GM23338 (cell line): ENCODE data around the gene RSL24D1. TPM values are rescaled to one million over a fixed set of nuclear protein-coding genes. Genes with fewer than 3 reads are reported as not detected.

Experiments
- ATAC-seq: fragments of 200-7000 bp; cut with Tn5 transposase; 3 replicates; pipeline ENCODE4 v1.9.1; 2020
- DNase-seq: peaks from one replicate; pipeline ENCODE4 v3.0.0-alpha.2; 2015; ENCODE audit warnings: low spot score
- H2AFZ ChIP-seq: fragments of 200-600 bp; sonication (generic); 2 replicates; pipeline ENCODE4 v1.8.0; 2016; ENCODE audit warnings: antibody characterized with exemption, mild to moderate bottlenecking, moderate library complexity
- H3F3A ChIP-seq: fragments of 200-600 bp; sonication (generic); replicated peaks from 2 replicates; pipeline ENCODE4 v1.8.0; 2017; ENCODE audit warnings: antibody characterized with exemption, mixed run types, low read depth
- H3K27ac ChIP-seq: fragments of 200-600 bp; sonication (generic); 2 replicates; pipeline ENCODE4 v1.6.1; 2016; ENCODE audit warnings: low read depth
- H3K27me3 ChIP-seq: fragments of 200-600 bp; sonication (generic); 2 replicates; pipeline ENCODE4 v1.8.0; 2016; ENCODE audit warnings: mild to moderate bottlenecking, mixed run types, moderate library complexity; ENCODE audit not compliant: insufficient read depth
- H3K36me3 ChIP-seq: fragments of 200-600 bp; sonication (generic); 2 replicates; pipeline ENCODE4 v1.8.0; 2016; ENCODE audit warnings: mild to moderate bottlenecking; ENCODE audit not compliant: insufficient read depth
- H3K4me1 ChIP-seq: fragments of 200-600 bp; sonication (generic); 2 replicates; pipeline ENCODE4 v1.8.0; 2016; ENCODE audit warnings: mild to moderate bottlenecking, moderate library complexity; ENCODE audit not compliant: insufficient read depth
- H3K4me2 ChIP-seq: fragments of 200-600 bp; sonication (generic); 2 replicates; pipeline ENCODE4 v1.7.1; 2017; ENCODE audit warnings: mixed run types
- H3K4me3 ChIP-seq: fragments of 200-600 bp; sonication (generic); 2 replicates; pipeline ENCODE4 v1.6.1; 2016; ENCODE audit warnings: mixed run types
- H3K79me2 ChIP-seq: fragments of 200-600 bp; sonication (generic); replicated peaks from 2 replicates; pipeline ENCODE4 v1.8.0; 2017; ENCODE audit warnings: mild to moderate bottlenecking; ENCODE audit not compliant: insufficient read depth
- H3K9me2 ChIP-seq: fragments of 200-600 bp; sonication (generic); 2 replicates; pipeline ENCODE4 v1.8.0; 2017; ENCODE audit not compliant: insufficient read depth
- H4K20me1 ChIP-seq: fragments of 200-600 bp; sonication (generic); replicated peaks from 2 replicates; pipeline ENCODE4 v1.8.0; 2017; ENCODE audit warnings: mild to moderate bottlenecking; ENCODE audit not compliant: insufficient read depth
- H3K27ac Mint-ChIP-seq: 2 replicates; pipeline ENCODE4 v1.8.0; 2020; ENCODE audit warnings: inconsistent platforms, mild to moderate bottlenecking, moderate library complexity, mixed read lengths
- H3K27me3 Mint-ChIP-seq: 3 replicates; pipeline ENCODE4 v1.8.0; 2022; ENCODE audit warnings: low read depth, mild to moderate bottlenecking, moderate library complexity, mixed read lengths, inconsistent platforms; ENCODE audit not compliant: insufficient read depth, poor library complexity
- H3K36me3 Mint-ChIP-seq: 3 replicates; pipeline ENCODE4 v1.8.0; 2021; ENCODE audit warnings: low read depth, mild to moderate bottlenecking, inconsistent platforms, moderate library complexity, mixed read lengths
- H3K4me1 Mint-ChIP-seq: 3 replicates; pipeline ENCODE4 v1.8.0; 2020; ENCODE audit warnings: mild to moderate bottlenecking, inconsistent platforms, mixed read lengths
- H3K4me3 Mint-ChIP-seq: 3 replicates; pipeline ENCODE4 v1.8.0; 2021; ENCODE audit warnings: moderate library complexity, mild to moderate bottlenecking, inconsistent platforms, mixed read lengths
- H3K9me3 Mint-ChIP-seq: 3 replicates; pipeline ENCODE4 v1.8.0; 2020; ENCODE audit warnings: moderate library complexity, mild to moderate bottlenecking, inconsistent platforms, mixed read lengths
- CREB1 ChIP-seq: fragments of 250-450 bp; sonication (Bioruptor Pico); IDR thresholded peaks from 2 replicates; pipeline ENCODE4 v1.5.0; 2020; ENCODE audit warnings: low read depth, mild to moderate bottlenecking, moderate library complexity
- CTCF ChIP-seq, 2 experiments: fragments of 200-600 bp in 1 of 2; sonication (generic) in 1 of 2; conservative IDR thresholded peaks; 2 replicates each; pipeline versions ENCODE4 v1.5.1 to v1.6.1; 2016 to 2017; ENCODE audit warnings: antibody characterized with exemption in 2 of 2, low read depth in 2 of 2, mild to moderate bottlenecking in 2 of 2, moderate library complexity in 1 of 2
- ETS1 ChIP-seq: IDR thresholded peaks from 2 replicates; pipeline ENCODE4 v1.6.1; 2016; ENCODE audit warnings: antibody characterized with exemption
- EZH2 ChIP-seq: fragments of 200-600 bp; sonication (generic); IDR thresholded peaks from one replicate; pipeline ENCODE4 v1.8.0; 2017; ENCODE audit warnings: antibody characterized with exemption, mild to moderate bottlenecking, low read depth; ENCODE audit not compliant: unreplicated experiment
- POLR2AphosphoS5 ChIP-seq: IDR thresholded peaks from 2 replicates; pipeline ENCODE4 v1.6.1; 2016; ENCODE audit warnings: antibody characterized with exemption, low read depth
- STAT1 ChIP-seq: IDR thresholded peaks from one replicate; pipeline ENCODE4 v1.6.1; 2016; ENCODE audit warnings: antibody characterized with exemption; ENCODE audit not compliant: unreplicated experiment
- ZNF331 ChIP-seq: fragments of 250-450 bp; sonication (Bioruptor Pico); IDR thresholded peaks from 2 replicates; pipeline ENCODE4 v1.5.0; 2020; ENCODE audit warnings: low read depth, mild to moderate bottlenecking, moderate library complexity
- ZNF462 ChIP-seq: fragments of 250-450 bp; sonication (Bioruptor Pico); IDR thresholded peaks from 2 replicates; pipeline ENCODE4 v1.5.0; 2020; ENCODE audit warnings: mild to moderate bottlenecking, moderate library complexity
- polyA plus RNA-seq: library from polyadenylated mRNA; unstranded; fragments of >200 nt; fragmentation: Nextera tagmentation; extraction: Ambion mirVana; gene quantifications from 2 replicates; pipeline ENCODE4 v1.2.1, GENCODE V29; 2016
- total RNA-seq: library from RNA; depleted of rRNA; stranded (reverse); fragments of >200 nt; shearing (Covaris generic); gene quantifications from 2 replicates; pipeline ENCODE4 v1.2.3, GENCODE V29; 2014

The RSL24D1 gene
- total and polyA plus RNA-seq, 2 experiments from 2014 or later, result 125 to 201 TPM

- TF ChIP-seq ZNF462 (CRISPR knock-in tag) (no peak), STAT1 (no peak), CTCF (conservative IDR thresholded peaks at IDR 0.05; ENCODE audit: low read depth in 2 of 2) (no peak), POLR2AphosphoS5 (no peak)
- Histone ChIP-seq H3K4me1 (no peaks in the 10 kb centered on the region), H3K9me2 (no peaks in the 10 kb centered on the region), H2AFZ (no peak overlapping the region), H3K4me2 (no peak overlapping the region), H3K79me2 (no peaks in the 10 kb centered on the region), H4K20me1 (no peaks in the 10 kb centered on the region), H3K27me3 (no peaks in the 10 kb centered on the region), H3F3A (no peaks in the 10 kb centered on the region), H3K27ac (no peak overlapping the region), H3K36me3 (no peaks in the 10 kb centered on the region), H3K4me3 (no peak overlapping the region)
- H3K9me3 Mint-ChIP-seq, result no peaks in the 10 kb centered on the region
- H3K27ac Mint-ChIP-seq, result no peak overlapping the region
- no peak for DNase-seq
- no peaks in the 10 kb centered on the region for H3K27me3 Mint-ChIP-seq
- no peaks in the 10 kb centered on the region for H3K36me3 Mint-ChIP-seq
- no peak overlapping the region for H3K4me3 Mint-ChIP-seq
- H3K4me1 Mint-ChIP-seq, result peaks cover 3% of the 10 kb centered on the region; the same call in 2 of the 3 replicates
- ATAC-seq, result no peak
Measured at GRCh38 chr15:55231455-55231854, 34.7 kb upstream of the RSL24D1 start.

GRCh38 chr15:55230953-55231352, 34.2 kb upstream of the RSL24D1 start:
- Histone ChIP-seq H3K36me3 (no peaks in the 10 kb centered on the region), H3K4me3 (no peak overlapping the region), H4K20me1 (no peaks in the 10 kb centered on the region), H2AFZ (no peak overlapping the region), H3K4me2 (no peak overlapping the region), H3K4me1 (no peaks in the 10 kb centered on the region), H3F3A (no peaks in the 10 kb centered on the region), H3K27me3 (no peaks in the 10 kb centered on the region), H3K27ac (no peak overlapping the region), H3K79me2 (no peaks in the 10 kb centered on the region), H3K9me2 (no peaks in the 10 kb centered on the region)
- Mint-ChIP-seq H3K27me3 (no peaks in the 10 kb centered on the region), H3K9me3 (no peaks in the 10 kb centered on the region), H3K4me1 (peaks cover 3% of the 10 kb centered on the region; the same call in 2 of the 3 replicates), H3K4me3 (no peak overlapping the region), H3K27ac (no peak overlapping the region), H3K36me3 (no peaks in the 10 kb centered on the region)
- ATAC-seq (no peak), DNase-seq (no peak)
- TF ChIP-seq POLR2AphosphoS5 (no peak), CREB1 (CRISPR knock-in tag) (no peak), ETS1 (no peak), EZH2 (no peak), ZNF331 (CRISPR knock-in tag) (no peak), STAT1 (no peak)
